HEK293T (cell line): ENCODE results near the gene TMEM131L.
A peak's percentile ranks its signal among the peaks of the same experiment; 100 is the strongest.

ENCODE experiments used
- CTCF ChIA-PET: fragments of 350-600 bp; formaldehyde crosslinking; extraction: SDS; loops from one replicate; lab custom pipeline; 2021; ENCODE audit warnings: antibody characterized with exemption, inconsistent platforms; lab: Yijun Ruan, JAX
- POLR2A ChIA-PET: fragments of 350-600 bp; formaldehyde crosslinking; extraction: SDS; loops from one replicate; lab custom pipeline; 2020; ENCODE audit warnings: antibody characterized with exemption, inconsistent platforms; lab: Yijun Ruan, JAX
- DNase-seq: peaks from one replicate; pipeline ENCODE4 v3.0.0; 2012; ENCODE audit warnings: mixed read lengths; ENCODE audit errors: extremely low spot score
- ARNT ChIP-seq: fragments of 450-650 bp; IDR thresholded peaks from 2 replicates; pipeline ENCODE4 v1.6.1; 2017; ENCODE audit warnings: mild to moderate bottlenecking
- BHLHE40 ChIP-seq: fragments of 450-650 bp; IDR thresholded peaks from 2 replicates; pipeline ENCODE4 v1.6.1; 2016; ENCODE audit warnings: mild to moderate bottlenecking, moderate library complexity, borderline replicate concordance
- CTBP1 ChIP-seq: fragments of 450-650 bp; IDR thresholded peaks from 2 replicates; pipeline ENCODE4 v1.6.1; 2016; ENCODE audit warnings: borderline replicate concordance
- ELF4 ChIP-seq: fragments of 450-650 bp; IDR thresholded peaks from 2 replicates; pipeline ENCODE4 v1.6.1; 2017; ENCODE audit warnings: antibody characterized with exemption
- FOXA1 ChIP-seq: fragments of 450-650 bp; IDR thresholded peaks from 2 replicates; pipeline ENCODE4 v1.6.1; 2016; ENCODE audit warnings: mild to moderate bottlenecking
- FOXK2 ChIP-seq: fragments of 450-650 bp; IDR thresholded peaks from 2 replicates; pipeline ENCODE4 v1.6.1; 2016; ENCODE audit warnings: mild to moderate bottlenecking
- FOXM1 ChIP-seq: fragments of 450-650 bp; IDR thresholded peaks from 2 replicates; pipeline ENCODE4 v1.6.1; 2017; ENCODE audit warnings: mild to moderate bottlenecking, borderline replicate concordance
- HDGF ChIP-seq: fragments of 450-650 bp; IDR thresholded peaks from 2 replicates; pipeline ENCODE4 v1.6.1; 2017; ENCODE audit warnings: antibody characterized with exemption, borderline replicate concordance
- L3MBTL2 ChIP-seq: fragments of 450-650 bp; conservative IDR thresholded peaks from 2 replicates; pipeline ENCODE4 v1.6.1; 2016; ENCODE audit warnings: mild to moderate bottlenecking
- LEF1 ChIP-seq: fragments of 450-650 bp; IDR thresholded peaks from 2 replicates; pipeline ENCODE4 v1.6.1; 2017; ENCODE audit warnings: mild to moderate bottlenecking, borderline replicate concordance
- NFRKB ChIP-seq: fragments of 450-650 bp; IDR thresholded peaks from 2 replicates; pipeline ENCODE4 v1.6.1; 2016; ENCODE audit warnings: mild to moderate bottlenecking, moderate library complexity
- SP1 ChIP-seq: fragments of 450-650 bp; IDR thresholded peaks from 2 replicates; pipeline ENCODE4 v1.6.1; 2017
- SUZ12 ChIP-seq: fragments of 450-650 bp; IDR thresholded peaks from 2 replicates; pipeline ENCODE4 v1.6.1; 2016; ENCODE audit warnings: mild to moderate bottlenecking
- TARDBP ChIP-seq: fragments of 450-650 bp; IDR thresholded peaks from 2 replicates; pipeline ENCODE4 v1.6.1; 2016
- ZNF384 ChIP-seq: fragments of 450-650 bp; IDR thresholded peaks from 2 replicates; pipeline ENCODE4 v1.6.1; 2016
- TF ChIP-seq, protein P1 (sequence below): fragments of 450-650 bp; IDR thresholded peaks from 2 replicates; pipeline ENCODE4 v1.6.1; 2016

The TMEM131L gene

DNA sequence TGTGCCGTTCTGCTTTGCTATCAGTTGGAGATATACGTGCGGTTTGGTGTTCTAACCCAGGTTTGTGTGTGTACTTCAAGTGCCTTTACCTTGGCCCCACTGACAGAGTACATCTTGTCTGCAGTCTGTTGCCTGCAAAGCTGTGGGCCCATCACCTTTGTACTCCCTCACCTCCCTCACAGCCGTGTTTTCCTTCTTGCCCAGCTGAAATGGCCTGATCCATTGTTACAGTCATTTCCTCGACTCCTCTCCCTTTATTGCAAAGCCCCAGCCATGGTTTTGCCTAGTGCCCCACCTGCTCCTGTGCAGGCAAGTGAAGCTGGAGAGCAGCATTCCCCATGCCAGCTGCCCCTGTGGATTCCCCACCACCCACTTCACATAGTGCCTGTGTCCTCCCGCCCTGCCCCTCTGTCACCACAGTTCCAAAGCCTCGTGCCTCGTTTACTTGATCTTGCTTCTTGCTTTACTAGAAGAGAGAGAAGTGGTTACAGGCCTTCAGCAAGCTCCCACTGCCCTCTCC is 162.7 kb downstream of the TMEM131L start:
- ChIA-PET CTCF (no interaction called here), POLR2A (no interaction called here)
- DNase-seq = no peak

DNA sequence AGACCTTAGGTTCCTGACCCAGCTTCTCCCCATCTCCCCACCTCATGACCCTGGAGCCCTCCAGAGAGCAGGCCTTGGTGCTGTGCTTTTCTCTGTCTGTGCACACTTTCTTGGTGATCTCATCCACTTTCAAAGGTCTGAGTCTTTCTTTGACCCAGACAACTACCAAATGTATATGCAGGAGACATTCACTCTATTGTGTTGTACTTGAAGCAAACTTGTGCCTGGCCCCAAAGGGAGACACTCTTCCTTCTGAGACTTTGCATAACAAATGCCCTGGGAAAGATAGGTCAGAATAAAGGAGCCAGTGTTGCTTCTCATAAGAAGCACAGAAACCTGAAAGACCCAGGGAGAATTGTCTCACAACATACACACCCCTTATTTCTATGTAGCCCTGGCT is 163.6 kb downstream of the TMEM131L start:
- POLR2A ChIA-PET = no interaction called here
- CTCF ChIA-PET = no interaction called here
- DNase-seq = no peak
- TF ChIP-seq FOXA1 = no peak
- no peak for TF ChIP-seq HDGF
- no peak for TF ChIP-seq BHLHE40
- TF ChIP-seq LEF1 = no peak
- no peak for TF ChIP-seq SUZ12
- no peak for TF ChIP-seq FOXM1
- TF ChIP-seq, protein P1, sequence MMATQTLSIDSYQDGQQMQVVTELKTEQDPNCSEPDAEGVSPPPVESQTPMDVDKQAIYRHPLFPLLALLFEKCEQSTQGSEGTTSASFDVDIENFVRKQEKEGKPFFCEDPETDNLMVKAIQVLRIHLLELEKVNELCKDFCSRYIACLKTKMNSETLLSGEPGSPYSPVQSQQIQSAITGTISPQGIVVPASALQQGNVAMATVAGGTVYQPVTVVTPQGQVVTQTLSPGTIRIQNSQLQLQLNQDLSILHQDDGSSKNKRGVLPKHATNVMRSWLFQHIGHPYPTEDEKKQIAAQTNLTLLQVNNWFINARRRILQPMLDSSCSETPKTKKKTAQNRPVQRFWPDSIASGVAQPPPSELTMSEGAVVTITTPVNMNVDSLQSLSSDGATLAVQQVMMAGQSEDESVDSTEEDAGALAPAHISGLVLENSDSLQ = no peak
- no peak for TF ChIP-seq FOXK2

More for the DNA sequence above, 162.7 kb downstream of the TMEM131L start:
- no peak for TF ChIP-seq ZNF384
- no peak for TF ChIP-seq BHLHE40
- TF ChIP-seq, protein P1 = no peak
- no peak for TF ChIP-seq SP1
- no peak for TF ChIP-seq CTBP1
- no peak for TF ChIP-seq HDGF
- no peak for TF ChIP-seq FOXA1
- no peak for TF ChIP-seq NFRKB
- TF ChIP-seq TARDBP = no peak
- TF ChIP-seq SUZ12 = no peak
- TF ChIP-seq FOXK2 = no peak
- no peak for TF ChIP-seq ARNT
- no peak for TF ChIP-seq ELF4
- TF ChIP-seq L3MBTL2 = no peak
- no peak for TF ChIP-seq FOXM1
- TF ChIP-seq LEF1 = no peak

DNA sequence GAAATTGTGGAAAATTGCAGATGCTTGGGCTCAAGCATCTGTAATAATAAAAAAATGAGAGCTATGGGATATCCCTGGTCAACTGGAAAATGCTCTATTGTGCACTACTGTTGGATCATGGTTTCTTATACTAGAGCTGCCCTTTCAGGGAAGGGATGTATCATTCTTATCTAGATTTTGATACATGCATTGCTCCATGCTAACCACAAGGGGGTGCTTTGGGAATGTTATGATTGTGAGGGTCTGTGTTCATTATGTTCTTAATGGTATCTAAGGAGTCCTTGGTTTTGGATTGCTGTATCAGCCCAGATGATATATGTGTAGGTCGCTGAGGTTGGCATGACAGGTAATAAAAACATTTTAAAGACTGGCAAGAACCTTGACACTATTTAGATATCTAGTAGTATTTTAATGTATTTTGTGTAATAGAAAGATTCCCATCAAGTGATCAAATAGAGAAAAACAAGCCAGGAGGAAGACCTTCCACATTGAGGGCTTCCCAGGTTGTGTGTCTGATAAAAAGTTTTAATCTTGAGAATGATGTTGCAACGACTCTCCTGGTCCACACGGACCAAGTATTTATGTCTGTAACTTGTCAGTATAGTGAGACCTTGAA is 168.7 kb downstream of the TMEM131L start:
- ChIA-PET POLR2A (no interaction called here), CTCF (interaction anchor here (0.6 to 1.8 kb wide), 8 partner anchors 8 to 1527 kb away, joined by 3 to 15 read pairs (median 4); no protein-coding TSS in a partner anchor)

DNA sequence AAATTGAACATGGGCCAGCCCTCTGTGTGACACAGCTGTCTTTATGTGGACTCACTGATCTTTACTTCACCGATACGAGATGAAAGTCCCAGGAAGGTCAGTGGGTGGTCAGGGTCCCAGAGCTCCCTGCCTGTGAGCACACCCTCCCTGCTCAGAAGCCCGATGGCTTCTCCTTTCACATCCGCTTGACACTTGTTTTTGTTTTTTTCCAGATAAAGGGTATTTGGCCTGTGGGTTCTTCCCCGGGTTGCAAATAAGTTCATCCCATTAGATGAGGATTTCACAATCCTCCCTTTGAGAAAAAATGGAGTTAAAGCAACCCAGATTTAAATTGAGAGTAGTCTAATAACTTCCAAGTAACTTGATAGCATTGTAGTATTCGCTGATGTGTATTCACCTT is 169.7 kb downstream of the TMEM131L start:
- no peak for DNase-seq
- no peak for TF ChIP-seq TARDBP
- no peak for TF ChIP-seq ELF4
- no peak for TF ChIP-seq HDGF
- no peak for TF ChIP-seq CTBP1
- TF ChIP-seq FOXM1 = no peak
- TF ChIP-seq, protein P1 = no peak
- TF ChIP-seq L3MBTL2 = no peak
- no peak for TF ChIP-seq FOXA1
- TF ChIP-seq BHLHE40 = no peak
- TF ChIP-seq LEF1 = no peak
- no peak for TF ChIP-seq ZNF384
- no peak for TF ChIP-seq ARNT
- no peak for TF ChIP-seq FOXK2
- no peak for TF ChIP-seq SP1
- no peak for TF ChIP-seq SUZ12
- no peak for TF ChIP-seq NFRKB
- ChIA-PET POLR2A (no interaction called here), CTCF (interaction anchor here (0.6 to 1.8 kb wide), 4 partner anchors 13 to 694 kb away, joined by 3 to 15 read pairs (median 4); no protein-coding TSS in a partner anchor)

More for the DNA sequence above, 168.7 kb downstream of the TMEM131L start:
- DNase-seq = peak; percentile 40
- TF ChIP-seq L3MBTL2 (no peak), LEF1 (no peak), ZNF384 (no peak), NFRKB (no peak), FOXK2 (no peak), SP1 (no peak), HDGF (no peak), SUZ12 (no peak), ELF4 (no peak), BHLHE40 (no peak), TARDBP (no peak), FOXA1 (no peak), FOXM1 (no peak), CTBP1 (no peak), ARNT (no peak)
- TF ChIP-seq, protein P1 = no peak

DNA sequence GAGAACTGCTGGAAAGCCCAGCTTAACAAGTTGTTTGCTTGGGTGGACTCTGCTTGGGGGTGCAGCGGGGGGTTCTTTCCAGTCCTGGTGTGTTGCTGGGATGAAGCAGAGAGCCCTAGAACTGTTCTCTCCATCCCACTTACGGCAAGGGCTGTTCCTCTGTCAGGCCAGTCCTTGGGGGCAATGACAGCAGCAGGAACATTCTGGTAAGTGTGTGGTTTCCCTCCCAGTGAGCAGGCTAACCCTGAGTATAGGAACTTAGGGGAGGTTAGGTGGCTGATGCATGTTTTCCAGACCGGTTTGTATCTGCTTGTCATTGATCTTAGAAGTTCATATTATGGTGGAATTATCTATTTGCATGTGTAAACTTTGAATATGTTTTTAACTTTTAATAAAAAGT is 171.0 kb downstream of the TMEM131L start:
- no peak for DNase-seq
- TF ChIP-seq L3MBTL2 (no peak), CTBP1 (no peak), NFRKB (no peak), TARDBP (no peak), BHLHE40 (no peak), HDGF (no peak), SUZ12 (no peak), ELF4 (no peak), SP1 (no peak), ARNT (no peak), ZNF384 (no peak), FOXA1 (no peak), FOXK2 (no peak), LEF1 (no peak)
- CTCF ChIA-PET = no interaction called here
- POLR2A ChIA-PET = no interaction called here
